Testis (tissue), 3 donors: ENCODE measurements around the gene C3orf20. TPM values are rescaled to one million over a fixed set of nuclear protein-coding genes. Genes with fewer than 3 reads are reported as not detected.
"Not testable (repeated sequence)": the region's sequence is repeated elsewhere in the genome, so short reads cannot be mapped to it uniquely, and the experiment has no call there.

Experiments used
- DNase-seq: peaks from one replicate; pipeline ENCODE4 v3.0.0-alpha.2; 2019
- H3K27ac ChIP-seq, 2 donors: fragments of 200-600 bp; sonication (generic); one replicate each; pipeline ENCODE4 v1.5.1; 2019
- H3K27me3 ChIP-seq: fragments of 200-600 bp; sonication (generic); one replicate; pipeline ENCODE4 v1.5.1; 2019
- H3K36me3 ChIP-seq: fragments of 200-600 bp; sonication (generic); one replicate; pipeline ENCODE4 v1.5.1; 2017; ENCODE audit warnings: low read depth; ENCODE audit errors: missing control alignments
- H3K4me1 ChIP-seq: fragments of 200-600 bp; sonication (generic); one replicate; pipeline ENCODE4 v1.5.1; 2019
- H3K4me3 ChIP-seq, 2 donors: fragments of 200-600 bp; sonication (generic); one replicate each; pipeline ENCODE4 v1.5.1; 2017 to 2019
- H3K9me3 ChIP-seq: fragments of 200-600 bp; sonication (generic); one replicate; pipeline ENCODE4 v1.5.1; 2017
- CTCF ChIP-seq, 3 experiments: fragments of 450-650 bp in 2 of 3; fragments of 200-600 bp in 1 of 3; sonication (generic) in 1 of 3; IDR thresholded peaks; one replicate each; pipeline ENCODE4 v1.5.1; 2016 to 2019; ENCODE audit warnings: antibody characterized with exemption in 3 of 3, mild to moderate bottlenecking in 2 of 3, moderate library complexity in 1 of 3
- POLR2A ChIP-seq: fragments of 450-650 bp; IDR thresholded peaks from one replicate; pipeline ENCODE4 v1.6.1; 2017; ENCODE audit warnings: antibody characterized with exemption, mild to moderate bottlenecking, moderate library complexity
- WGBS, 2 donors: methylation state at CpG; one replicate each; pipeline ENCODE4 v1.1.5; 2018; 5-methylcytosine and 5-hydroxymethylcytosine counted together
- intact Hi-C: fragments of 100-400 bp; cut with DNase I; formaldehyde crosslinking; loops from one replicate; pipeline ENCODE4 v1.15.1; 2023; ENCODE audit warnings: low total_unique reads
- polyA plus RNA-seq: library from polyadenylated mRNA; stranded (reverse); fragments of 350-450 nt; fragmentation: Illumina TruSeq; extraction: RNeasy Lipid Tissue Mini Kit (QIAGEN cat#74804); gene quantifications from one replicate; pipeline ENCODE4 v1.2.3, GENCODE V29; 2014; ENCODE audit warnings: low read depth, low replicate concordance; ENCODE audit not compliant: insufficient read depth
- total RNA-seq, 2 donors: library from RNA; depleted of rRNA; stranded (reverse); fragments of >200 nt; gene quantifications; one replicate each; pipeline ENCODE4 v1.2.3, GENCODE V29; 2016

Gene C3orf20
- total and polyA plus RNA-seq, 3 donors from 2014 or later, result 3.8 to 16.5 (median 11.0) TPM

DNA sequence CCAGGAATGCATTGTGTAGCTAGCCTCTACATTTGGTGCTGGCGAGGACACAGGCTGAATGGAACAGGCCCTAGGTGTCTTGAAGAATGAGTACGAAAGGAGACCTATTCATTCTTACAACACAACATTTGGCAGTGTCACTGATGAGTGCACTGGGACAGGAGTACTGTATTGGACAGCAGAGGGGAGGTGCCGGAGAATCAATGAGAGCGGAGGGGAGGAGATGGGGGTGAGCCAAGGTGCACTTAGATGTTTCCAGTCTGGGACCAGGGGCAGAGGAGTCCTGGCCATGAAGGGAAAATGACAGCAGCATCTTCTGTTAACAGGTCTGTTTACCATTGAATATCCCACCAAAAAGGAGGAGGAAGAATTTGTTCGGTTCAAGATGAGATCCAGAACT is 53.2 kb downstream of the C3orf20 start:
- no peaks in the 10 kb centered on the region for H3K9me3 ChIP-seq
- 93 to 99% methylated on average over 5 of the region's 5 CpGs for WGBS, 2 donors
- no peaks in the 10 kb centered on the region for H3K36me3 ChIP-seq
- no peak overlapping the region for H3K4me3 ChIP-seq
- intact Hi-C loops, result no loop called here
- no peaks in the 10 kb centered on the region for H3K4me1 ChIP-seq
- TF ChIP-seq POLR2A, result no peak
- H3K27ac ChIP-seq, result no peak overlapping the region
- no peaks in the 10 kb centered on the region for H3K27me3 ChIP-seq
- no peak for DNase-seq

- H3K9me3 ChIP-seq, result no peaks in the 10 kb centered on the region
- no peak overlapping the region for H3K27ac ChIP-seq
- intact Hi-C loops, result no loop called here
- no peak for DNase-seq
- TF ChIP-seq POLR2A, result no peak
- no peak for TF ChIP-seq CTCF (IDR thresholded peaks at IDR 0.05)
- H3K36me3 ChIP-seq, result no peaks in the 10 kb centered on the region
- H3K27me3 ChIP-seq, result no peaks in the 10 kb centered on the region
- H3K4me3 ChIP-seq, result no peak overlapping the region
- no peaks in the 10 kb centered on the region for H3K4me1 ChIP-seq
- WGBS, 2 donors, result 73 to 85% methylated on average over 6 of the region's 6 CpGs
Observed at GRCh38 chr3:14730703-14731382, 55.9 kb downstream of the C3orf20 start.

DNA sequence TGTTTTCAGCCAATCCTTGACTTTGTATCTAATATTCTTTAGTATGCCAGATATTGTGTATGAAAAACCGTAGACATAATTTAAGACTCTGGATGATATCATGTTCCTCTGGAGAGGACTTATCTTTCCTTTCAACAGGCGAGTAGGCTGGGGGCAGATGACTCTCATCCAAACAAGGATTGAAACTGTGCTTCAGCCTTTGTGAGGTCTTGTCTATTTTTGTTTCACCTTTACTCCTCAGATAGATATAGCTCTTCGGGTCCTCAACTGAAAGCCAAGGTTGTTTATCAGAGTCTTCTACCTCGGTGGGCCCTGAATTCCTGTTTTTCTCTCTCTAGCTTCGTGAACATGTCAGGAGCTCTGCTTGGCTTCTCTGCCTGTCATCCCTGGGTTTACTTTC is 66.0 kb downstream of the C3orf20 start:
- Histone ChIP-seq H3K36me3 (no peaks in the 10 kb centered on the region), H3K27ac (no peak overlapping the region), H3K4me1 (no peaks in the 10 kb centered on the region), H3K9me3 (no peaks in the 10 kb centered on the region), H3K4me3 (no peak overlapping the region), H3K27me3 (no peaks in the 10 kb centered on the region)
- 66 to 84% methylated on average over 5 of the region's 5 CpGs for WGBS, 2 donors
- intact Hi-C loops, result no loop called here
- no peak for DNase-seq
- no peak for TF ChIP-seq POLR2A

DNA sequence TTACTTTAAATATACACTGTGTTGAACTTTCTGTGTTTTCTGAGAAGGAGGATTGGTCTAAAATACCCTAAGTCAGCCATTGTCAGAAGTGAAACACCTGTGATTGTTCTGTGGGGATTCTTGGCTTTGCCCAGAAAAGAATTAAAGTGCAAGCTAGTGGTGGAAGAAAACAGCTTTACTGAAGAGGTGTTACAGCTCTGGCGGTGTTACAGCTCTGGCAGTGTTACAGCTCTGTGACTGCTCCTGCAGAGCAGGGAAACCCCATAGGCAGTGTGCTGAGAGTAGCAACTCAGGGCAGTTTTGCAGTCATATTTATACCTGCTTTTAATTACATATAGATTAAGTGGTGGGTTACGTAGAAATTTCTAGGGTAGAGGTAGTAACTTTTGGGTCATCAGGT is 66.6 kb downstream of the C3orf20 start:
- Histone ChIP-seq H3K4me1 (no peaks in the 10 kb centered on the region), H3K27ac (no peak overlapping the region), H3K27me3 (no peaks in the 10 kb centered on the region), H3K4me3 (no peak overlapping the region), H3K9me3 (no peaks in the 10 kb centered on the region), H3K36me3 (no peaks in the 10 kb centered on the region)
- WGBS, 2 donors, result 77 to 79% methylated on average over 2 of the region's 2 CpGs
- intact Hi-C loops, result no loop called here
- no peak for DNase-seq
- no peak for TF ChIP-seq CTCF (IDR thresholded peaks at IDR 0.05)
- TF ChIP-seq POLR2A, result no peak

DNA sequence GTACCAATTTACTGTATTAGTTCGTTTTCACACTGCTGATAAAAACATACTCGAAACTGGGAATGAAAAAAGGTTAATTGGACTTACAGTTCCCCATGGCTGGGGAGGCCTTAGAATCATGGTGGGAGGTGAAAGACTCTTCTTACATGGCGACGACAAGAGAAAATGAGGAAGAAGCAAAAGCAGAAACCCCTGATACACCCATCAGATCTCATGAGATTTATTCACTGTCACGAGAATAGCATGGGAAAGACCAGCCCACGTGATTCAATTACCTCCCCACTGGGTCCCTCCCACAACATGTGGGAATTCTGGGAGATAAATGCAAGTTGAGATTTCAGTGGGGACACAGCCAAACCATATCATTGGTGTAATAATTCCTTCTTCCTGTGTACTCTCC is 69.6 kb downstream of the C3orf20 start:
- Histone ChIP-seq H3K4me1 (no peaks in the 10 kb centered on the region), H3K9me3 (no peaks in the 10 kb centered on the region), H3K27me3 (no peaks in the 10 kb centered on the region), H3K4me3 (no peak overlapping the region), H3K27ac (no peak overlapping the region), H3K36me3 (no peaks in the 10 kb centered on the region)
- WGBS, 2 donors, result 68 to 75% methylated on average over 6 of the region's 6 CpGs
- intact Hi-C loops, result no loop called here
- TF ChIP-seq CTCF (IDR thresholded peaks at IDR 0.05) (no peak), POLR2A (no peak)
- DNase-seq, result no peak

DNA sequence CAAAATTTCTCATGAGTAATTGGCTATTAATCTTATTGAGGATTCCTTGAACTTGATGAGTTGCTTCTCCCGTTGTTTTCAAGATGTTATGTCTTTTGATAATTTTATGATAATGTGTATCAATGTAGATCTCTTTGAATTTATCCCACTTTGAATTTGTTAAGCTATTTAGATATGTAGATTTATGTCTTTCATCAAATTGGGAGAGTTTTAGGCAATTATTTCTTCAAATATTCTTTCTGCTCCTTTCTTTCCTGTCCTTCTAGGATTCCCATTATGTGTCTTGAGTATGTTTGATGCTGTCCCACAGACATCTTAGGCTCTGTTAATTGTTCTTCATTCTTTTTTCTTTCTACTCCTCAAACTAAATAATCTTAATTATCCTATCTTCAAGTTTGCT is 75.7 kb downstream of the C3orf20 start:
- intact Hi-C loops, result no loop called here

GRCh38 chr3:14752979-14753378 is 78.0 kb downstream of the C3orf20 start:
- H3K27ac ChIP-seq, DNase-seq, H3K4me1 ChIP-seq, H3K9me3 ChIP-seq, H3K36me3 ChIP-seq, H3K27me3 ChIP-seq, H3K4me3 ChIP-seq, intact Hi-C loops: not testable (repeated sequence)

More for the DNA sequence above, 75.7 kb downstream of the C3orf20 start:
- no peak overlapping the region for H3K4me3 ChIP-seq
- H3K4me1 ChIP-seq, result no peaks in the 10 kb centered on the region
- no peak for DNase-seq
- H3K27ac ChIP-seq, result no peak overlapping the region
- 78 to 95% methylated on average over 1 of the region's 1 CpG for WGBS, 2 donors
- no peaks in the 10 kb centered on the region for H3K36me3 ChIP-seq
- H3K9me3 ChIP-seq, result no peaks in the 10 kb centered on the region
- no peaks in the 10 kb centered on the region for H3K27me3 ChIP-seq
- no peak for TF ChIP-seq CTCF (IDR thresholded peaks at IDR 0.05)
